Effector CD8-positive, alpha-beta T cell (primary cell): Measurements from ENCODE around the gene RBMS3.

Source experiments
- DNase-seq: peaks from one replicate; lab custom pipeline; 2025; lab: John Stamatoyannopoulos, UW

Gene RBMS3

GRCh38 chr3:29890801-29891200, 609.9 kb downstream of the RBMS3 start:
- no peak for DNase-seq

DNA sequence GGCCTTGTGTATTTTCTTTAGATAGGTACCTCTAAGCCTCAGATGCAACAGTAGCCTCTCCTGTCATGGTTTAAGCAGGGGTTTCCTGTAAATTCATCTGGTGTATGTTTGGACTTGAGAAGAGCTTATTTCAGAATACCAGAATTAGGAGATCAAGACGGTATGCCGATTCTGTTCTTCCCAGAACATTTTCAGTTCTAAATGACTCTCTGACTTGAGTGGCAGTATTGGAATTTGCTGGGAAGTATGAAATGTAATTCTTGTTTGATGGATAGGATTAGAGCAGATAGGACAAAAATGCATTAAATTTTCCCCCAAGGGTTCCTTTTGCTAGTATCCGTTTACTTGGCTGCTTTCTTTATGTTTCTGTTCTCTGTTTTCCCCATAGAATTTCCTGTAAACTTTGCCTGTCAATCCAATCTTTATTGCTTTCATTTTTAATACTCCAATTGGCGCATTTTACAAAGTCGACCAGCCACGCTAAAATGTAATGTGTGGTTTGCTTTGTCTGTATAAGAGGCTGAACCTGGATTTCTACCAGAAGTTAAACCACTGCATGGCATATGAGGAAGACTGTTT, 612.2 kb downstream of the RBMS3 start:
- no peak for DNase-seq

GRCh38 chr3:29896856-29897255, 616.0 kb downstream of the RBMS3 start:
- DNase-seq = no peak

- no peak for DNase-seq
These were observed 617.5 kb downstream of the RBMS3 start for GRCh38 chr3:29898171-29898965.

- no peak for DNase-seq
These were observed 618.1 kb downstream of the RBMS3 start for GRCh38 chr3:29899021-29899420.

DNA sequence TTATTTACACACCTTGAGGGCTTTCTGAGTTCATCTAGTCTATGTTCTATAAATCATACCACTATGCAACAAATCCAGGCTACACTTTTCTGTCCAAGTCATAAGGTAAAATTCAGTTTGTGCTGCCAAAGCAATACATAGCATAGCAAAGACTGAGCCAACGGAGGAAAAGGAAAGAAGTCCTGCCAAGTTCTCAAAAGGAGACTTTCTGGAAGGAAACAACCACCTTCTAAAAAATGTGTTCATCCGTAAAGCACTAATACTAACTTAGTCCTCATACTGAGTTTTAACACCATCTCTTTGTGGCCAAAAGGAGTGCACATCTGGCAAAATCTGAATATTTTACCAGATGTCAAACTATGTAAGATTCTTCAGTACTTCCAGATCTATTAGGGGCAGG, 620.2 kb downstream of the RBMS3 start:
- no peak for DNase-seq

- no peak for DNase-seq
These were observed 622.7 kb downstream of the RBMS3 start for GRCh38 chr3:29903600-29903999.

DNA sequence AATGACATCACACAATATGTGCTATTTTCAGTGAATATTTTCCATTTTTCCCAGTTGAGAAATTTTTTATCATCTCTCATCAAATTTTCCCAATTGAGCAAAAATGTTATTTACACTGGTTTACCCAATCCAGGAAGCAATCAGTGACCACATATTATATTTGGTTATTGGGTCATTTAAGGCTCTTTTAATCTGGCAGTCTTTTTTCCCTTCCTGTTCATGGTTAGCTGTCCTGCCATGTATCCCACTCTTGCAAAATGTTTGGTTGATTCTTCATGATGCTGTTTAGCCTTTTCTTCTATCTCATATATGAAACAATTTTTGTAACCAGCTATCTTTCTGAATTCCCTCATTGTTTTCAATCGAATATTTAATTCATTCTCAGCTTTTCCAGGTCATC, 626.0 kb downstream of the RBMS3 start:
- no peak for DNase-seq

DNA sequence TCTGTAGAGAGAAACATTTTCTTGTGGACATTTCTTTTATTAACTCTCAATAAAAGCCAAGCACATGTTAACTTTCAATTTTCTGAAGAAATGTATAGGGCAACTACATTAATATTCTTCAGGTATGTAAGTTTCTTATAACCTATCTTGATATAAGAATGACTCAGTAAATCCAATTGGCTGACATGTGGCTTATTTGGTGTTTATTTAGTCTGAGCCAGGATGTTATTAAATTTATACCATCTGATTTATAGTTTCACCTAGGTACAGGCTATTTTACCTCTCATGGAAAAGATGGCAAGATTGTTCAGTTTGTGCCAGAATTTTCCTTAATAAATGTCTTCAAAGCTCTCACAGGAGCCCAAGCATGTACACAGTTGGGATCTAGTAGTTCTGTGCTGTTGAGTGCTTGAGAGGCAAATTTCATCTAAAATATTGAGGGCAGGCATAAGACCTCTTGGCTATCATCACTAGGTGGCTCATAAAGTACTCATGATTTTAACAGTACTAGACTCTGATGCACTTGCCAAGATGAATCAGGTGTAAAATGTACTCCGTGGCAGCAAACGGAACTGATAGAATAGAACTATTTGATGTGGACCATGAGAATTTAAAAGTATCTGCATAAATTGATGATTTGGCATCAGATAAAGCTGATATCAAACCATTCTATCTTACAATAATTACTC, 631.9 kb downstream of the RBMS3 start:
- no peak for DNase-seq

GRCh38 chr3:29914861-29915524, 634.1 kb downstream of the RBMS3 start:
- DNase-seq = no peak

GRCh38 chr3:29919571-29919970, 638.7 kb downstream of the RBMS3 start:
- no peak for DNase-seq

GRCh38 chr3:29922992-29923746, 642.3 kb downstream of the RBMS3 start:
- no peak for DNase-seq

DNA sequence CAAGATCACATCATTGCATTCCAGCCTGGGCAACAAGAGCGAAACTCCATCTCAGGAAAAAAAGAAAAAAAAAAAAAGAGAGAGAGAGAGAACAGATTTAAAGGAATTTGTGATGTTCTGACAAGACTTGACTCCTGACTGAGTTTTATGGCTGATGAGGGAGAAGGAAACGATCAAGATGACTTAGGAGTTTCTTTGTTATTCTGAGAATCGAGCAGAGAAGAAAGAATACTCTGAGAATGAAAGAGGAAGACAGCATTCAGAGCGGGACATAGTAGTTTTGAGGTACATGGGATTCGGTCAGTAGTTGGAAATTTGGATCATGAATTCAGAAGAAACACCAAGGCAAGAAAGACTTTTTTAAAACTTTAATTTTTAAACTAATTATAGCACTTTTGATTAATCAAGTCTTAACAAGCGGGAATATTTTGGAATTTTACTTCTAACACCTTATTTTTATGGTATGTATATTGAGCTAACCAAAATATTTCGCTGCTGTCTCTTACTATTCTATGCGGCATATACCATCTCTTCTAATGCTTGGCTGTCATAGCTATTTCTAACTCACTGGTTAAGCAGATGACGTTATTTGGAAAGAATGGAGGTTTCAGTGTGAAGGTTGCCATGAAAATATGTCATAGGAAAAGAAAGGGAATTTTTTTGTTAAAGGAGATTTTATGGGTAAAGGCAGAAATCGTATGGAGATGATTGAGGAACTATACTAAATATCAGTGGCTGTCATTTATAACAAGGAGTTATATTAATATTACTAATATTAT, 644.1 kb downstream of the RBMS3 start:
- no peak for DNase-seq

DNA sequence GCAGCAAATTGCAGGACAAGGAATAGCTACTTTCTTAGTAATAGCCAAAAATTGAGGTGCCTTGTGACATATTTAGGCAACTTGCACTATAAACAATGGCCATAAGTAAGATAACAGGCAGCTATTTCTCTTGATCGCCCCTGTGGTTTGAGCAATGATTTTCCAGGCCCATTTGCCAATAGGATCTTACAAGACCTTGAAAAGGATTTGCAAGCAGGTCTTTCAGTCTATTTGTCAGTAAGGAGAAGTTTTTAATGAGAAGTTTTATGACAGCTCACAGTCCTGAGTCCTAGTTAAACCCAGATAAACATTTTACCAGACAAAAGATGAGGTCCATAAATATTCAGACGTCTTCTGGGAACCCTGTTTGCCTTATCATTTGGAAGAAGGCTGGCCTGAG, 645.5 kb downstream of the RBMS3 start:
- DNase-seq = no peak

DNA sequence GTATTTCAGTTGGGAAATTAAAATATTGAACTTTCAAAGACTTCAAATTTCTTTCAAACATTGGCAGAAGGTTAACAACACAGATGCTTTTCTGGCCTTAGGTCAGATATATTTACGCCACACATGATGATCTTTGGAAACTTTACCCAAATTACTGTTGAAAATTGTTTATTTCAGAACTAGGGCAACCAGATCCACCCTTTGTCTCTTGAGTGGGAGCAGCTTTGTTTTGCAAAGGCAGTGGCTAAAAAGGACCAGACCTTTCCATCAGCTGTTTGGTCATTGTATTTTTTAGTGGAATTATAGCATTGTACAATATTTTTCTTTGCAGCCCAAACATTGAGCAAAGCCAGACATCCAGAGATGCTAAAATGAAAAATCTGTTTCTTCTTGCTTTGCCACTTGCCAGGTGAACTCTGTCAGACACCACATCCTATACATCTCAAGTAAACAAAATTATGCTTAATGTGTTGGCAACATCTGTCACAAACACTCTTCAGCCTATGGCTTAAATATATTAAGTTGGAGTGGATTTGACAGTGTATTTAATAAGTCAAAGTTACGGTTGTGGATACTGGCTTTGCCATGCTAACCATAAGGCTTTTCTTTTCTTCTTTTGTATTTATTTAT, 651.9 kb downstream of the RBMS3 start:
- DNase-seq = no peak

DNA sequence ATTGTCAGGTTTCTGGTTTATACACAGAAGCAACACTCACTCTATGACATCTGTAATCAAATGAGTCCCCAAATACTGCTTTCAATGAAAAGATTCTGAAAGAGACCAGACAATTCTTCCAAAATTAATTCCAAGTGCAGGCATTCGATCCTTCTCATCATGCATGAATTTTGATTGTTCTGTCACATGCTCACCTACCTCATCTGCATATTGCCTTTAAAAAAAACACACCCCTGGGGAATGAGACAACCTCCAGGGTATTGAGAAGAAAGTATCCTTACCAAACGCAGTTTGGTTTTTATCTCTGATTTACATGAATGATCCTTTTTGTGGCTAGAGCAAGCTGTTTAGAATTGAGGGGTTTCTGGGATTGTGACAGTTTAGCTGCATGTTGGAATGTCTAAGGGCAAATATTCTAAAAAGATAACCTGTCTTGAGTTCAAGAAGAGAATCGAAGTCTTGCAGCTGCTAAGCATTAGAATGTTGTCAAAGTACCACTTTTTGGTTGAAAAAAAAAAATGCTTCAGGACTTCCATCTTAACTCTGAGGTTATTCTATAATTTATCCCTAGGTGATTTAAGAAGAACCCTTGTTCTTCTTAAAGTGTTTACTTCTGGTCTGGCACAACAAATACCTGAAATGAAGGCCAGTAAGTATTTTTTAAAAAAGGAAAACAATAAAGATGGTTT, 653.1 kb downstream of the RBMS3 start:
- DNase-seq = no peak

DNA sequence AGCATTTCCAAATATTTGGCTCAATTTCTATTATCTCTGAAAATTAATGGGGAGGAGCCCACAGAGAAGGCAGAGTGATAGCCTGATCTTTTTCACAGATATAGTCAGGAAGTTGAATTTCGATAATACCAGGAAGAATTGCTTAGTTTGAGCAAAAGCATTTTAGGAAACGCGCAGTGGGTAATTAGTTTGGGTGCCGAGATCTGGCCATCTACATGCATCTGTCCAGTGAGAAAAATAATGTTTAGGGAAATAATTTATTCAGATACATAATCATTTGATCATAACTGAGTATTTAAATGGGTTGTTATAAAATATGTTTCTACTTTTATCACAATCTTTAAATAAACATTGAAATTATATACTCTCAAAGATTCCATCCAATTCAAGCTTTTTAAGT, 653.9 kb downstream of the RBMS3 start:
- no peak for DNase-seq

- DNase-seq = no peak
These were observed 655.2 kb downstream of the RBMS3 start for GRCh38 chr3:29936054-29936453.

DNA sequence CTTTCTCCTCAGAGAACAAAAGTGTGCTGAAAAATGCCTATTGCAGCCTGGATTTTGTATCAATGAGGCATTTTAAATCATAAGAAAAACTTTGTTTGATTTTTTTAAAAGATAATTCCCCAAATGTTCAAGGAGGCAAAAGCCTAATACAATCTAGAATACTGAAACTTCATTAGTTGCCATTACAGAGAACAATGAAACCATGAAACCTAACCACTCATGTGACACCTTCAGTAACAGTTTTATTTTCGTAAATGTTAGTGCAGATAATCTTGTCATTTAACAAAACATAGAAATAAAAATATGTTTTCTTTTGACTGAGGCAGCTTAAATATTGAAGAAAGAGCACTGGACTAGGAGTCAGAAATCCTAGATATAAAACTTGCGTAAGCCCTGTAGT, 655.9 kb downstream of the RBMS3 start:
- no peak for DNase-seq

- DNase-seq = no peak
These were observed 656.3 kb downstream of the RBMS3 start for GRCh38 chr3:29937185-29937584.
